Endothelial cell of umbilical vein (primary cell): ENCODE data around the gene VTI1A.

ENCODE experiments used
- CTCF ChIP-seq, 2 donors: IDR thresholded peaks; 1 replicate in 1 of 2; 2 replicates in 1 of 2; pipeline ENCODE4 v1.5.1; 2011; ENCODE audit warnings: low read length in 2 of 2, mild to moderate bottlenecking in 2 of 2, moderate library complexity in 2 of 2, control low read depth in 1 of 2, inconsistent platforms in 1 of 2, low read depth in 1 of 2; ENCODE audit not compliant: insufficient read depth in 1 of 2; ENCODE audit errors: extremely low read depth in 1 of 2
- EZH2 ChIP-seq: IDR thresholded peaks from 2 replicates; pipeline ENCODE4 v1.6.1; 2012; ENCODE audit warnings: borderline replicate concordance, low read depth, mild to moderate bottlenecking, moderate library complexity, low read length, inconsistent platforms; ENCODE audit not compliant: severe bottlenecking
- GATA2 ChIP-seq: IDR thresholded peaks from 2 replicates; pipeline ENCODE4 v1.7.0; 2011; ENCODE audit warnings: low read depth, mild to moderate bottlenecking, moderate library complexity, mixed read lengths, low read length; ENCODE audit not compliant: insufficient read length, insufficient read depth
- JUN ChIP-seq: IDR thresholded peaks from 2 replicates; pipeline ENCODE4 v1.6.1; 2011; ENCODE audit warnings: borderline replicate concordance, low read depth; ENCODE audit not compliant: insufficient read length, insufficient read depth
- MYC ChIP-seq: IDR thresholded peaks from one replicate; pipeline ENCODE4 v1.6.1; 2011; ENCODE audit warnings: mild to moderate bottlenecking, low read depth, low read length
- POLR2A ChIP-seq: IDR thresholded peaks from 2 replicates; pipeline ENCODE4 v1.6.1; 2012; ENCODE audit warnings: low read depth, mild to moderate bottlenecking, control low read depth, low read length
- POLR2AphosphoS5 ChIP-seq: IDR thresholded peaks from 2 replicates; pipeline ENCODE4 v1.6.1; 2012; ENCODE audit warnings: low read depth, mild to moderate bottlenecking, control low read depth, low read length, moderate library complexity; ENCODE audit not compliant: insufficient read depth
- TF ChIP-seq, protein P1 (sequence below): IDR thresholded peaks from 2 replicates; pipeline ENCODE4 v1.6.1; 2011; ENCODE audit not compliant: insufficient read depth, insufficient read length

DNA sequence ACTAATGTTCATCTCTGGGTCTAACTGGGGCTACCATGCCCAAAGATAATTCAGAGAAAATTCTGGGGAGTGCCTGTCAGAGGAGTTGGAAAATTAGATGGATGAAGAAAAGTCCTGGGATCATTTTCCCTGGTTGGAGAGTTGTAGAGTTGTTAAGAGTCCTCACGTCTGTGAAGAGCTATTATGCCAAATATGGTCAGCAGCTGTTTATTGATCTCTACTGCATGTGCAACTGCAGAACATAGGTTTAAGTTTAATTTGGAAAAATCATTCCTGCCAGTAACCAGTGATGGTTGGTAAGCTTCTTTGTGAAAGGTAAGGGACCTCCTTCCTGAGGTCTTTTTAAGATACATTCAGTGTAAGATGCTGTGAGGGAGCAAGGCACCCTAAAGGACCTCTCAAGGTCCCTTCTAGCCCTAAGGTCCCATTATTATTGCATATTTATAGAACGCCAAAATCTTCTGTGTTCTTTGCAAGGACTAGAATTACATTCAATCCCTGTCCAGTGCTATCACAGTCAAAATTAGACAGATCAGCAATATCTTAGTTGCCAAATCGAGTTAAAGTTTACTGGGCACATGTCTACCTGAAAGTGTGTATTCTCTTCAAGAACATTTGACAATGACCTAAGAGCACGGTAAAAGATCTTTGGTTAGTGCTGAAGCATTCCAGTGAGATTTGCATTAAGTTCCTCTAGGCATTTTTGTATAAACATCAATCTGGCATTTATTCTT lies 62.7 kb downstream of the VTI1A start:
- TF ChIP-seq CTCF (IDR thresholded peaks at IDR 0.05; ENCODE audit: extremely low read depth in 1 of 2, insufficient read depth in 1 of 2, low read depth in 1 of 2, low read length in 2 of 2) (no peak), POLR2A (no peak), EZH2 (no peak), MYC (no peak), POLR2AphosphoS5 (no peak), JUN (no peak), GATA2 (no peak)
- TF ChIP-seq, protein P1, sequence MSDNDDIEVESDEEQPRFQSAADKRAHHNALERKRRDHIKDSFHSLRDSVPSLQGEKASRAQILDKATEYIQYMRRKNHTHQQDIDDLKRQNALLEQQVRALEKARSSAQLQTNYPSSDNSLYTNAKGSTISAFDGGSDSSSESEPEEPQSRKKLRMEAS: no peak
